ENCODE data around the gene NSUN7. TPM values are rescaled to one million over a fixed set of nuclear protein-coding genes. Genes with fewer than 3 reads are reported as not detected.

NSUN7 gene
- total and polyA plus RNA-seq, 4 donors: 0.21 to 4.5 (median 1.3) TPM

DNA sequence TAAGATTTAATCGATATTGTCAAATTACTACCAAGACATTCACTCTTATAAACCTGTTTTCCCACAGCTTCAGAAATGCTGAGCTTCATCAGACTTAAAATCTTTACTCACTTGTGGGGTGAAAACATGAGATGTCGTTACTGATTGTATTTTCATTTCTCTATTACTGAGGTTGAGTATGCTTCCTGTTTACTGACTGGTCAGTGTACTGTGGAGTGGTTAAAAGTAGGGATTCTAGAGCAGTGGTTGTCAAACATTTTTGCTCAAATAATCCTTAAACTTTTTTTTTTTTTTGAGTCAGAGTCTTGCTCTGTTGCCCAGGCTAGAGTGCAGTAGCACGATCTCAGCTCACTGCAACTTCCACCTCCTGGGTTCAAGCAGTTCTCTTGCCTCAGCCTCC is 50.3 kb downstream of the NSUN7 start:
- no peaks in the 10 kb centered on the region for H3K4me1 ChIP-seq (ENCODE audit: control insufficient read depth in 4 of 4, insufficient read depth in 4 of 4, low read length in 3 of 4)
- H3K27me3 ChIP-seq (ENCODE audit: control insufficient read depth in 4 of 4, insufficient read depth in 4 of 4, low read length in 3 of 4): no peaks in the 10 kb centered on the region
- H3K27ac ChIP-seq (ENCODE audit: low read depth in 1 of 2, low read length in 2 of 2): no peak overlapping the region
- H3K9ac ChIP-seq (ENCODE audit: low read depth in 1 of 2, low read length in 2 of 2): no peak overlapping the region
- TF ChIP-seq TAF1 (conservative IDR thresholded peaks at IDR 0.05): no peak
- TF ChIP-seq, protein P1, sequence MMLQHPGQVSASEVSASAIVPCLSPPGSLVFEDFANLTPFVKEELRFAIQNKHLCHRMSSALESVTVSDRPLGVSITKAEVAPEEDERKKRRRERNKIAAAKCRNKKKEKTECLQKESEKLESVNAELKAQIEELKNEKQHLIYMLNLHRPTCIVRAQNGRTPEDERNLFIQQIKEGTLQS (IDR thresholded peaks at IDR 0.05): no peak
- no peak for TF ChIP-seq GABPA (IDR thresholded peaks at IDR 0.05 in 1 of 2, conservative IDR thresholded peaks at IDR 0.05 in 1 of 2)
- TF ChIP-seq HNF4A (conservative IDR thresholded peaks at IDR 0.05): no peak
- TF ChIP-seq, protein P2, sequence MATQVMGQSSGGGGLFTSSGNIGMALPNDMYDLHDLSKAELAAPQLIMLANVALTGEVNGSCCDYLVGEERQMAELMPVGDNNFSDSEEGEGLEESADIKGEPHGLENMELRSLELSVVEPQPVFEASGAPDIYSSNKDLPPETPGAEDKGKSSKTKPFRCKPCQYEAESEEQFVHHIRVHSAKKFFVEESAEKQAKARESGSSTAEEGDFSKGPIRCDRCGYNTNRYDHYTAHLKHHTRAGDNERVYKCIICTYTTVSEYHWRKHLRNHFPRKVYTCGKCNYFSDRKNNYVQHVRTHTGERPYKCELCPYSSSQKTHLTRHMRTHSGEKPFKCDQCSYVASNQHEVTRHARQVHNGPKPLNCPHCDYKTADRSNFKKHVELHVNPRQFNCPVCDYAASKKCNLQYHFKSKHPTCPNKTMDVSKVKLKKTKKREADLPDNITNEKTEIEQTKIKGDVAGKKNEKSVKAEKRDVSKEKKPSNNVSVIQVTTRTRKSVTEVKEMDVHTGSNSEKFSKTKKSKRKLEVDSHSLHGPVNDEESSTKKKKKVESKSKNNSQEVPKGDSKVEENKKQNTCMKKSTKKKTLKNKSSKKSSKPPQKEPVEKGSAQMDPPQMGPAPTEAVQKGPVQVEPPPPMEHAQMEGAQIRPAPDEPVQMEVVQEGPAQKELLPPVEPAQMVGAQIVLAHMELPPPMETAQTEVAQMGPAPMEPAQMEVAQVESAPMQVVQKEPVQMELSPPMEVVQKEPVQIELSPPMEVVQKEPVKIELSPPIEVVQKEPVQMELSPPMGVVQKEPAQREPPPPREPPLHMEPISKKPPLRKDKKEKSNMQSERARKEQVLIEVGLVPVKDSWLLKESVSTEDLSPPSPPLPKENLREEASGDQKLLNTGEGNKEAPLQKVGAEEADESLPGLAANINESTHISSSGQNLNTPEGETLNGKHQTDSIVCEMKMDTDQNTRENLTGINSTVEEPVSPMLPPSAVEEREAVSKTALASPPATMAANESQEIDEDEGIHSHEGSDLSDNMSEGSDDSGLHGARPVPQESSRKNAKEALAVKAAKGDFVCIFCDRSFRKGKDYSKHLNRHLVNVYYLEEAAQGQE (IDR thresholded peaks at IDR 0.05): no peak
- TF ChIP-seq NR2F2 (IDR thresholded peaks at IDR 0.05): no peak
- no peak for TF ChIP-seq FOXA2 (IDR thresholded peaks at IDR 0.05)
- TF ChIP-seq EGR1 (IDR thresholded peaks at IDR 0.05; ENCODE audit: low read depth in 2 of 2): no peak
- no peak for TF ChIP-seq YY1 (IDR thresholded peaks at IDR 0.05)
- TF ChIP-seq JUND (IDR thresholded peaks at IDR 0.05): no peak
- TF ChIP-seq, protein P3, sequence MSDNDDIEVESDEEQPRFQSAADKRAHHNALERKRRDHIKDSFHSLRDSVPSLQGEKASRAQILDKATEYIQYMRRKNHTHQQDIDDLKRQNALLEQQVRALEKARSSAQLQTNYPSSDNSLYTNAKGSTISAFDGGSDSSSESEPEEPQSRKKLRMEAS (IDR thresholded peaks at IDR 0.05): no peak
- TF ChIP-seq, protein P4, sequence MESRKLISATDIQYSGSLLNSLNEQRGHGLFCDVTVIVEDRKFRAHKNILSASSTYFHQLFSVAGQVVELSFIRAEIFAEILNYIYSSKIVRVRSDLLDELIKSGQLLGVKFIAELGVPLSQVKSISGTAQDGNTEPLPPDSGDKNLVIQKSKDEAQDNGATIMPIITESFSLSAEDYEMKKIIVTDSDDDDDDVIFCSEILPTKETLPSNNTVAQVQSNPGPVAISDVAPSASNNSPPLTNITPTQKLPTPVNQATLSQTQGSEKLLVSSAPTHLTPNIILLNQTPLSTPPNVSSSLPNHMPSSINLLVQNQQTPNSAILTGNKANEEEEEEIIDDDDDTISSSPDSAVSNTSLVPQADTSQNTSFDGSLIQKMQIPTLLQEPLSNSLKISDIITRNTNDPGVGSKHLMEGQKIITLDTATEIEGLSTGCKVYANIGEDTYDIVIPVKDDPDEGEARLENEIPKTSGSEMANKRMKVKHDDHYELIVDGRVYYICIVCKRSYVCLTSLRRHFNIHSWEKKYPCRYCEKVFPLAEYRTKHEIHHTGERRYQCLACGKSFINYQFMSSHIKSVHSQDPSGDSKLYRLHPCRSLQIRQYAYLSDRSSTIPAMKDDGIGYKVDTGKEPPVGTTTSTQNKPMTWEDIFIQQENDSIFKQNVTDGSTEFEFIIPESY (IDR thresholded peaks at IDR 0.05): no peak
- no peak for DNase-seq (ENCODE audit: low spot score)
- WGBS: 88% methylated on average over 3 of the region's 3 CpGs
- H3K36me3 ChIP-seq (ENCODE audit: control insufficient read depth in 4 of 4, insufficient read depth in 3 of 4, low read depth in 1 of 4, low read length in 3 of 4): no peaks in the 10 kb centered on the region
- no peak overlapping the region for H3K4me3 ChIP-seq (ENCODE audit: low read depth in 1 of 3, low read length in 3 of 3)
- no peaks in the 10 kb centered on the region for H3K9me3 ChIP-seq (ENCODE audit: control insufficient read depth in 4 of 4, low read length in 3 of 4)

DNA sequence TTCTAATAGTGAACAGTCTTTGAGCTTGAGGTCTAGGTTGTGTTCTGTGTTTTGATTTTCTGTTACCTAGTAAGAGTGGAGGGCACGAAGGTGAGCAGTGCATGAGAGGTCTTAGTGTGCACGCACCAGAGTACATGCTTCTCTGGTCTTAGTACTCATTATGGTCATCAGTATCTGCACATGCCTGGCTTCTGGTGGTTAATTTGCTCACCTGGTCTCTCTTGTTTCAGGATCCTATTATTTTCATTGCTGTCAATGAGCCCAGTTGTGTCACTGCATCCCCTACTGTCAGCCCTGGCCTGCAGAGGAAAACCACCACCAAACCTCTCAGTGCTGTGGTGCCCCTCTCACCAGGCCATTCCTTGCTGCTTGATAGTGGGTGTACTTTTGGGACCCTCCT is 54.8 kb downstream of the NSUN7 start:
- WGBS: 96% methylated on average over 2 of the region's 2 CpGs
- no peaks in the 10 kb centered on the region for H3K27me3 ChIP-seq (ENCODE audit: control insufficient read depth in 4 of 4, insufficient read depth in 4 of 4, low read length in 3 of 4)

More for the DNA sequence above, 54.8 kb downstream of the NSUN7 start:
- no peak for DNase-seq (ENCODE audit: low spot score)
- H3K4me3 ChIP-seq (ENCODE audit: low read depth in 1 of 3, low read length in 3 of 3): no peak overlapping the region
- H3K4me1 ChIP-seq (ENCODE audit: control insufficient read depth in 4 of 4, insufficient read depth in 4 of 4, low read length in 3 of 4): peaks cover 3 to 7% (median 5%) of the 10 kb centered on the region in 4 donors
- H3K27ac ChIP-seq (ENCODE audit: low read depth in 1 of 2, low read length in 2 of 2): no peak overlapping the region
- H3K9ac ChIP-seq (ENCODE audit: low read depth in 1 of 2, low read length in 2 of 2): no peak overlapping the region
- no peaks in the 10 kb centered on the region for H3K36me3 ChIP-seq (ENCODE audit: control insufficient read depth in 4 of 4, insufficient read depth in 3 of 4, low read depth in 1 of 4, low read length in 3 of 4)
- H3K9me3 ChIP-seq (ENCODE audit: control insufficient read depth in 4 of 4, low read length in 3 of 4): no peaks in the 10 kb centered on the region
- no peak for TF ChIP-seq FOXA2 (IDR thresholded peaks at IDR 0.05)
- TF ChIP-seq TAF1 (conservative IDR thresholded peaks at IDR 0.05): no peak
- TF ChIP-seq, protein P5, sequence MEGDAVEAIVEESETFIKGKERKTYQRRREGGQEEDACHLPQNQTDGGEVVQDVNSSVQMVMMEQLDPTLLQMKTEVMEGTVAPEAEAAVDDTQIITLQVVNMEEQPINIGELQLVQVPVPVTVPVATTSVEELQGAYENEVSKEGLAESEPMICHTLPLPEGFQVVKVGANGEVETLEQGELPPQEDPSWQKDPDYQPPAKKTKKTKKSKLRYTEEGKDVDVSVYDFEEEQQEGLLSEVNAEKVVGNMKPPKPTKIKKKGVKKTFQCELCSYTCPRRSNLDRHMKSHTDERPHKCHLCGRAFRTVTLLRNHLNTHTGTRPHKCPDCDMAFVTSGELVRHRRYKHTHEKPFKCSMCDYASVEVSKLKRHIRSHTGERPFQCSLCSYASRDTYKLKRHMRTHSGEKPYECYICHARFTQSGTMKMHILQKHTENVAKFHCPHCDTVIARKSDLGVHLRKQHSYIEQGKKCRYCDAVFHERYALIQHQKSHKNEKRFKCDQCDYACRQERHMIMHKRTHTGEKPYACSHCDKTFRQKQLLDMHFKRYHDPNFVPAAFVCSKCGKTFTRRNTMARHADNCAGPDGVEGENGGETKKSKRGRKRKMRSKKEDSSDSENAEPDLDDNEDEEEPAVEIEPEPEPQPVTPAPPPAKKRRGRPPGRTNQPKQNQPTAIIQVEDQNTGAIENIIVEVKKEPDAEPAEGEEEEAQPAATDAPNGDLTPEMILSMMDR (IDR thresholded peaks at IDR 0.05; ENCODE audit: low read depth, low read length, missing input control): no peak
- TF ChIP-seq, protein P1 (IDR thresholded peaks at IDR 0.05): no peak
- TF ChIP-seq, protein P2 (IDR thresholded peaks at IDR 0.05): no peak
- TF ChIP-seq JUND (IDR thresholded peaks at IDR 0.05): no peak
- TF ChIP-seq FOXA1 (IDR thresholded peaks at IDR 0.05): no peak
- TF ChIP-seq EGR1 (IDR thresholded peaks at IDR 0.05; ENCODE audit: low read depth in 2 of 2): no peak
- TF ChIP-seq YY1 (IDR thresholded peaks at IDR 0.05): no peak
- TF ChIP-seq, protein P4 (IDR thresholded peaks at IDR 0.05): no peak
- no peak for TF ChIP-seq HNF4G (IDR thresholded peaks at IDR 0.05)
- no peak for TF ChIP-seq RXRA (IDR thresholded peaks at IDR 0.05)
- no peak for TF ChIP-seq NR2F2 (IDR thresholded peaks at IDR 0.05)
